GM10248 (cell line): Measurements from ENCODE around the gene NRG2.

Experiments used
- CTCF ChIA-PET: fragments of 300-600 bp; sonication (Branson Sonifier 250); formaldehyde crosslinking; extraction: SDS; loops from one replicate; lab custom pipeline; 2021; ENCODE audit warnings: antibody characterized with exemption; lab: Yijun Ruan, JAX
- POLR2A ChIA-PET: fragments of 350-650 bp; sonication (Branson Sonifier 250); formaldehyde crosslinking; extraction: SDS; loops from one replicate; lab custom pipeline; 2020; ENCODE audit warnings: antibody characterized with exemption; lab: Yijun Ruan, JAX
- DNase-seq: peaks from one replicate; pipeline ENCODE4 v3.0.0; 2012; ENCODE audit errors: extremely low spot score
- TF ChIP-seq, protein P1 (sequence below): IDR thresholded peaks from 2 replicates; pipeline ENCODE4 v1.5.1; 2012; ENCODE audit warnings: mild to moderate bottlenecking, low read depth; ENCODE audit errors: extremely low read depth, missing control alignments, control extremely low read depth

Gene NRG2

DNA sequence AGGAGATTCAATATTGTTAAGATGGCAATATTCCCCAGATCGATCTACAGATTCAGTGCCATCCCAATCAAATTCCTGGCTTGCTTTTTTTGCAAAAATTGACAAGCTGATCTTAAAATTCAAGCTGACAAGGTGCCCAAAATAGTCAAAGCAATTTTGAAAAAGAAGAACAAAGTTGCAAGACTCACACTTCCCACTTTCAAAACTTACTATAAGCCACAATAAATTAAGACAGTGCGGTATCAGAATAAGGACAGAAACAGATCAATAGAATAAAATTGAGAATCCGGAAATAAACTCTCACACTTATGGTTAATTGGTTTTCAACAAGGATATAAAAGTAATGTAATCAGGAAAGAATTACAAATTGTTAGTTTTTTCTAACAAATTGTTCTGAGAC, 97.1 kb downstream of the NRG2 start:
- CTCF ChIA-PET, result interaction anchor here (1.5 kb wide), 2 partner anchors 15 to 23 kb away, joined by 4 to 6 read pairs; no protein-coding TSS in a partner anchor
- no peak for DNase-seq
- POLR2A ChIA-PET, result no interaction called here
- TF ChIP-seq, protein P1, sequence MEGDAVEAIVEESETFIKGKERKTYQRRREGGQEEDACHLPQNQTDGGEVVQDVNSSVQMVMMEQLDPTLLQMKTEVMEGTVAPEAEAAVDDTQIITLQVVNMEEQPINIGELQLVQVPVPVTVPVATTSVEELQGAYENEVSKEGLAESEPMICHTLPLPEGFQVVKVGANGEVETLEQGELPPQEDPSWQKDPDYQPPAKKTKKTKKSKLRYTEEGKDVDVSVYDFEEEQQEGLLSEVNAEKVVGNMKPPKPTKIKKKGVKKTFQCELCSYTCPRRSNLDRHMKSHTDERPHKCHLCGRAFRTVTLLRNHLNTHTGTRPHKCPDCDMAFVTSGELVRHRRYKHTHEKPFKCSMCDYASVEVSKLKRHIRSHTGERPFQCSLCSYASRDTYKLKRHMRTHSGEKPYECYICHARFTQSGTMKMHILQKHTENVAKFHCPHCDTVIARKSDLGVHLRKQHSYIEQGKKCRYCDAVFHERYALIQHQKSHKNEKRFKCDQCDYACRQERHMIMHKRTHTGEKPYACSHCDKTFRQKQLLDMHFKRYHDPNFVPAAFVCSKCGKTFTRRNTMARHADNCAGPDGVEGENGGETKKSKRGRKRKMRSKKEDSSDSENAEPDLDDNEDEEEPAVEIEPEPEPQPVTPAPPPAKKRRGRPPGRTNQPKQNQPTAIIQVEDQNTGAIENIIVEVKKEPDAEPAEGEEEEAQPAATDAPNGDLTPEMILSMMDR, result no peak

DNA sequence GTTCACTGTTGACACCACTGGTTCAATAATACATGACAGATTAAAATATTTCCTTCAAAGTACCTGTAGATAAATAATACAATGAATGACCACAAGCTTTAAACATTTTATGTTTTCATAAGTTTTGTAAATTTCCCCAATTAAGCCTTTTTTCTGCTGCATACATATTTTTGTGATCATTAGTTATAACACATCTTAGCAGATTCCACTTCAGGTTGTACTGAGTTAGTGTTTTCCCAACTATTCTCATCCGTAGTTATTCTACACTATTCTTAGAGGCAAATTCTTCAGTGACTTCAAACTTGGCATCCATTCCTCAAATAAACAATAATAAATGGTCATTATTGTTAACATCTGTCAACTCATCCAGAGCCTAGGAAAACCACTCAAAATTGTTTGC, 100.9 kb downstream of the NRG2 start:
- ChIA-PET POLR2A (no interaction called here), CTCF (interaction anchor here (0.7 to 3.8 kb wide), 14 partner anchors 8 to 154 kb away, joined by 3 to 18 read pairs (median 3); no protein-coding TSS in a partner anchor)
- TF ChIP-seq, protein P1, result no peak
- no peak for DNase-seq

DNA sequence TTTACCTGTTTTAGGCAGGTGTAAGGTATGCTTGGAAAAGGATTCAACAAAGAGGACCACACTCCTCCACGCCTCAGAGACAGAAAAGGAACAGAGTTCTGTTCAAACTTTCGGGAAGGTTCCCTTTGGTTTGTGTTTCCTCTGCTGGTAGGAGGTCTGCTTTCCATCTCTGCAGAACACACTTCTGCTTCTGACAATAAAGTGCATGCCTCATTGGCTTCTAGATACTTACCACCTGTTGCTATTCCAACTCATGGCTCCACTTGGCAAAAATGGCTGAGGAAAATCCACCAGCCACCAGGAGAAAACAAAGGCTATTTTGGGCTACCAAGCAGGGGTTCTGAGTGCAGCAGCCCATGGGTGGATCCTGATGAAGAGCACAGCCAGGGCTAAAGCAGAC, 112.7 kb downstream of the NRG2 start:
- ChIA-PET POLR2A (no interaction called here), CTCF (interaction anchor here (2.4 kb wide), 1 partner anchor 39 kb away, joined by 11 read pairs; no protein-coding TSS in a partner anchor)
- no peak for DNase-seq
- TF ChIP-seq, protein P1, result no peak

DNA sequence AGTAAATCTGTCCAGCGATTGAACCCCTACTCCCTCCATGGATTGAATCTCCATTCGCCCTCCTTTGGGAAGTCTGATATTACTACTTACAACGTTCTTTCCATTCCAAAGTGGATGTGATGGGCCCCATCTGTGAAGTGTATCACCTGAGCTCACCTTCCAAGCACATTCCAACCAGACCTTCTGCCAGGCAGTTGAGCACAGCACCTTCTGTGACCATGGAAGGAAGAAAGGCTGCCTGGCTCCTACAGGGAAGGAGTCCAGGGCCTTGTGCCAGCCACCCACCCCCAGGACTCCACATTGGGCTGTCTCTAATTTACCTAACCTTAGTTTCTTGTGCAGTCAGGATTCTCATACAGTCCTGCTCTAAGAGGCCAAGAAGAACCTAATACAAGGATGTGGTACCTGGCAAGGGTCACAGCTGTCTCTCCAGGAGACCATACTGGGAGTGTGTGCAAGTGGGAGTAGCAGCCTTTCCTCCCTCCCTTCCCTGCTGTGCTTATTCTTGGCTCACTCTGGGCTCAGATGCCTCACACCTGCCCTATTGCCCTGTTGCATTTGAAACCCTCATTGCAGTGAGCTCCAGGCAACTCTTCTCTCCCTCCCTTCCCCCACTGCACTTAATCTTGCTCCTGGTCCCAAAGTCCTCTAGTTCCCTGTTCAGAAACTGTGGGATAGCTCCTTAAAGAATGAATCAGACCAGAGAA, 116.1 kb downstream of the NRG2 start:
- POLR2A ChIA-PET, result no interaction called here
- TF ChIP-seq, protein P1, result no peak
- CTCF ChIA-PET, result interaction anchor here (1.4 to 1.7 kb wide), 2 partner anchors 12 to 42 kb away, joined by 6 to 7 read pairs; no protein-coding TSS in a partner anchor
- no peak for DNase-seq

DNA sequence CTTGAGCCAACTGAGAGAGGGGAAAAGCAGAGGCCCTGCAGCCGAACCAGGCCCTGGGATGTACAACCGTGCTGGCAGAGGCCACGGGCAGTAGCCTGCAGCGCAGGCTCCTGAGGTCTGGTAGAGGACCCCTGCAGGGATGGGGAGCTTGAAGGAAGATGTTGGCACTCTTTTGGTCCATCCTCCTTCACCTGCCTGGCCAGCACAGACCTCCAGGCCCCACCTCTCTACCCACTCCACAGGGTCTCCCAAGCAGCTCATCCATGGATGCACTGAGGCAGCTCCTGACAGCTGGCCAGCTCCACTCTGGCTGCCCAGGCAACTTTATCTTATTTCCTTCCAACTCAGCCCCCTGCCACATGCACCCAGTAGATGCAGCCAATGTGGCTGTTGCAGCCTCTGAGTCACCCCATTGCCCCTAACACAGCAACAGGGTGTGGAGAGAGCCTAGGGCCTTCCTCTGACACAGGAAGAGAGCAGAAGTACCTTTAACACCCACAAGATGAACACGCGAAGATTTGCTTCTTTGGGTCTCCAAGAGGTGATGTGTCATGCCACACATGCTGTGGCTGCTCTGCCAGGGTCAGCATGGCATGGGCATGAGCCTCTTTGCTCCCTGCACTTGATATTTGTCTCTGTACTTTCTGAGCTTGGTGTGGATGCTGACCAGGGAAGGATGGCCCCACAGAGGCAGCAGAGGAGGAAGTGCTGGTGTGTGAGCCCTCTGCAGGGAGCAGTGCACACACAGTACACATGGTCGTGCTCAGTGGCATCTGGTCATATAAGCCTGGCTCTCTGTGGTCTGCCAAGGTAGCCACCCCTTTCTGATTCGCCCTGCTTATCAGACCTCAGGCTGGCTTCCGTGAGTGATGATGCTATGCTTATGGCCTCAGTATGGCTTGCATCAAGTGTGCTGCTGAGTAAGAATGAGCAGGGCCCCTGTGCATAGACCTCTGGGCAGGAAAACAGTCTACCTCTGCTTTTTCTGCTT, 117.2 kb downstream of the NRG2 start:
- TF ChIP-seq, protein P1, result no peak
- POLR2A ChIA-PET, result no interaction called here
- no peak for DNase-seq
- CTCF ChIA-PET, result interaction anchor here (0.8 to 2.2 kb wide), 6 partner anchors 11 to 150 kb away, joined by 3 to 13 read pairs (median 4); no protein-coding TSS in a partner anchor

DNA sequence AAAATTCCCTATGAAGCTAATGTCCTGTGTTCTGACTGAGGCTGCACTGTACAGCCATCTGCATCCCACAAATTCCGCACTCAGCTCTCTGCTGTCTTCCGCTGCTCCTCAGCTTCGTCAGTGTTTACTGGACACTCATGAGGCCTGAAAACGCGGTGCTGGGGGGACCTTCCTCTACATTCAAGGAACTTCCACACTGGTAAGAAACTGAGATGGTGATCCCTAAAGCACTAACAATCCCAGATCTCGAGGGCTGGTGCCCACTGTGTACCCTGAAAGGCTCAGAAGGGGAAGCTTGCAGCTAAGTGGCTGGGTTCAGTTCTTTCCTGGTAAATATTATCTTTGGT, 117.9 kb downstream of the NRG2 start:
- no peak for DNase-seq
- ChIA-PET CTCF (interaction anchor here (0.8 to 2.2 kb wide), 6 partner anchors 10 to 160 kb away, joined by 3 to 13 read pairs (median 4); no protein-coding TSS in a partner anchor), POLR2A (no interaction called here)
- TF ChIP-seq, protein P1, result no peak
